Colonic mucosa (tissue), 4 donors: ENCODE results near the gene RCBTB2. TPM values are rescaled to one million over a fixed set of nuclear protein-coding genes. Genes with fewer than 3 reads are reported as not detected.
"Not testable (repeated sequence)": the region's sequence is repeated elsewhere in the genome, so short reads cannot be mapped to it uniquely, and the experiment has no call there.

Experiments used
- DNase-seq: peaks from one replicate; pipeline ENCODE4 v3.0.0-alpha.2; 2020
- H3K27ac ChIP-seq: fragments of 200-600 bp; one replicate; pipeline ENCODE4 v1.8.0; 2021
- H3K27me3 ChIP-seq: fragments of 200-600 bp; one replicate; pipeline ENCODE4 v1.8.0; 2021
- H3K36me3 ChIP-seq: fragments of 200-600 bp; one replicate; pipeline ENCODE4 v1.8.0; 2021
- H3K4me1 ChIP-seq: fragments of 200-600 bp; one replicate; pipeline ENCODE4 v1.8.0; 2021; ENCODE audit warnings: mild to moderate bottlenecking
- H3K4me3 ChIP-seq: fragments of 200-600 bp; one replicate; pipeline ENCODE4 v1.8.0; 2021
- H3K9ac ChIP-seq, 2 donors: one replicate each; pipeline ENCODE4 v1.7.0; 2013; ENCODE audit warnings: control low read depth in 2 of 2, low read depth in 2 of 2, low read length in 2 of 2
- H3K9me3 ChIP-seq: fragments of 200-600 bp; one replicate; pipeline ENCODE4 v1.8.0; 2021
- CTCF ChIP-seq: fragments of 200-600 bp; IDR thresholded peaks from one replicate; pipeline ENCODE4 v1.8.0; 2022; ENCODE audit warnings: antibody characterized with exemption, mild to moderate bottlenecking
- intact Hi-C: fragments of 100-400 bp; cut with DNase I; formaldehyde crosslinking; loops from one replicate; pipeline ENCODE4 v1.14.1; 2022
- total RNA-seq, 2 donors: library from RNA; stranded (reverse); fragmentation: NEBNext Ultra II Directional in 1 of 2; extraction: Animal tissue kit (Norgen Biotek cat#: 25700) in 1 of 2; gene quantifications; one replicate each; pipeline ENCODE4 v1.2.1, GENCODE V29; 2021
- donor health status: healthy.
- donor health status: DM: no; HTN: no; CAD: no.
- donor health status: DM: no; HTN: no; CAD: no.

Gene RCBTB2
- total RNA-seq, 2 donors from 2014 or later: 3.3 to 5.5 TPM

GRCh38 chr13:48475230-48475629 lies 57.6 kb downstream of the RCBTB2 start:
- H3K27me3 ChIP-seq: no peaks in the 10 kb centered on the region
- no peak overlapping the region for H3K27ac ChIP-seq
- H3K9me3 ChIP-seq: no peaks in the 10 kb centered on the region
- DNase-seq: no peak
- TF ChIP-seq CTCF: no peak
- H3K4me3 ChIP-seq: no peak overlapping the region
- H3K4me1 ChIP-seq: no peaks in the 10 kb centered on the region
- H3K9ac ChIP-seq: no peak overlapping the region
- intact Hi-C loops: no loop called here
- no peaks in the 10 kb centered on the region for H3K36me3 ChIP-seq

- Histone ChIP-seq H3K9ac (no peak overlapping the region), H3K9me3 (no peaks in the 10 kb centered on the region), H3K4me1 (no peaks in the 10 kb centered on the region), H3K27me3 (no peaks in the 10 kb centered on the region), H3K27ac (no peak overlapping the region), H3K36me3 (peaks cover 3% of the 10 kb centered on the region), H3K4me3 (no peak overlapping the region)
- intact Hi-C loops: no loop called here
- TF ChIP-seq CTCF: no peak
- DNase-seq: no peak
Observed at GRCh38 chr13:48457578-48458242, 75.2 kb downstream of the RCBTB2 start.

GRCh38 chr13:48456546-48456945 lies 76.3 kb downstream of the RCBTB2 start:
- H3K27me3 ChIP-seq: no peaks in the 10 kb centered on the region
- H3K27ac ChIP-seq: no peak overlapping the region
- H3K9me3 ChIP-seq: no peaks in the 10 kb centered on the region
- H3K9ac ChIP-seq: no peak overlapping the region
- intact Hi-C loops: no loop called here
- no peak for DNase-seq
- TF ChIP-seq CTCF: no peak
- H3K4me1 ChIP-seq: no peaks in the 10 kb centered on the region
- no peak overlapping the region for H3K4me3 ChIP-seq
- peaks cover 3% of the 10 kb centered on the region for H3K36me3 ChIP-seq

- intact Hi-C loops, H3K9me3 ChIP-seq, H3K4me3 ChIP-seq, H3K9ac ChIP-seq, H3K27me3 ChIP-seq, H3K27ac ChIP-seq, H3K36me3 ChIP-seq, H3K4me1 ChIP-seq, DNase-seq: not testable (repeated sequence)
Observed at GRCh38 chr13:48451196-48451595, 81.7 kb downstream of the RCBTB2 start.

- no peaks in the 10 kb centered on the region for H3K36me3 ChIP-seq
- no peak overlapping the region for H3K27ac ChIP-seq
Observed at GRCh38 chr13:48449656-48450055, 83.2 kb downstream of the RCBTB2 start.

More at GRCh38 chr13:48449656-48450055, 83.2 kb downstream of the RCBTB2 start:
- no peak for TF ChIP-seq CTCF
- Histone ChIP-seq H3K27me3 (no peaks in the 10 kb centered on the region), H3K9me3 (no peaks in the 10 kb centered on the region), H3K4me1 (no peaks in the 10 kb centered on the region), H3K9ac (no peak overlapping the region), H3K4me3 (no peak overlapping the region)
- no peak for DNase-seq
- intact Hi-C loops: no loop called here
